H1 (cell line): ENCODE results near the gene MYO1D. TPM values are rescaled to one million over a fixed set of nuclear protein-coding genes. Genes with fewer than 3 reads are reported as not detected.

ENCODE experiments used
- CTCF ChIA-PET: fragments of 300-600 bp; sonication (Branson Sonifier 250); formaldehyde crosslinking; loops from one replicate; lab custom pipeline; 2021; ENCODE audit not compliant: partially characterized antibody; lab: Charles Lee
- POLR2A ChIA-PET: fragments of 300-600 bp; sonication (Branson Sonifier 250); formaldehyde crosslinking; loops from one replicate; lab custom pipeline; 2021; ENCODE audit warnings: inconsistent platforms; ENCODE audit not compliant: partially characterized antibody; lab: Charles Lee
- DNase-seq, 2 experiments: peaks; one replicate each; pipeline versions ENCODE4 v3.0.0 to v3.0.0-alpha.2; 2010 to 2022; ENCODE audit warnings: low spot score in 2 of 2, low read depth in 1 of 2, mixed read lengths in 1 of 2
- FAIRE-seq: peaks from 2 replicates; lab custom pipeline; 2011; peaks lifted over from hg19 to GRCh38; lab: Jason Lieb, UNC
- H2AFZ ChIP-seq: 2 replicates; pipeline ENCODE4 v1.8.1; 2012; ENCODE audit warnings: low read length, inconsistent platforms
- H2AK5ac ChIP-seq: 2 replicates; pipeline ENCODE4 v1.6.1; 2013; ENCODE audit warnings: low read depth, low read length
- H2BK120ac ChIP-seq: replicated peaks from 2 replicates; pipeline ENCODE3; 2013; ENCODE audit warnings: low read depth, low read length, inconsistent platforms
- H2BK12ac ChIP-seq: 2 replicates; pipeline ENCODE4 v1.6.1; 2013; ENCODE audit warnings: low read depth, low read length
- H2BK15ac ChIP-seq: 2 replicates; pipeline ENCODE4 v1.6.1; 2013; ENCODE audit warnings: low read length
- H2BK20ac ChIP-seq: 2 replicates; pipeline ENCODE4 v1.6.1; 2013; ENCODE audit warnings: low read length
- H2BK5ac ChIP-seq: 2 replicates; pipeline ENCODE4 v1.6.1; 2013; ENCODE audit warnings: low read depth, low read length
- H3K14ac ChIP-seq: 2 replicates; pipeline ENCODE4 v1.6.1; 2013; ENCODE audit warnings: inconsistent platforms; ENCODE audit not compliant: insufficient read length
- H3K18ac ChIP-seq: 2 replicates; pipeline ENCODE4 v1.6.1; 2013; ENCODE audit warnings: low read length; ENCODE audit errors: extremely low read depth
- H3K23ac ChIP-seq: 2 replicates; pipeline ENCODE4 v1.6.1; 2013; ENCODE audit warnings: inconsistent platforms; ENCODE audit not compliant: insufficient read length
- H3K23me2 ChIP-seq: 2 replicates; pipeline ENCODE4 v1.6.1; 2013; ENCODE audit warnings: low read depth, low read length
- H3K27ac ChIP-seq: 2 replicates; pipeline ENCODE4 v1.6.1; 2011; ENCODE audit warnings: low read depth, low read length, inconsistent platforms
- H3K27me3 ChIP-seq, 4 experiments: replicated peaks in 1 of 4; 1 replicate in 1 of 4; 2 replicates in 3 of 4; pipeline versions ENCODE4 v1.6.1 to v1.8.1; 2011 to 2013; ENCODE audit warnings: low read length in 3 of 4, mild to moderate bottlenecking in 3 of 4, inconsistent platforms in 2 of 4, mixed read lengths in 2 of 4, moderate library complexity in 1 of 4; ENCODE audit not compliant: control insufficient read depth in 3 of 4, insufficient read depth in 3 of 4; ENCODE audit errors: extremely low read depth in 1 of 4
- H3K36me3 ChIP-seq, 4 experiments: 2 replicates each; pipeline versions ENCODE4 v1.6.1 to v1.8.1; 2011 to 2013; ENCODE audit warnings: mild to moderate bottlenecking in 4 of 4, low read length in 3 of 4, moderate library complexity in 2 of 4, control low read depth in 1 of 4, inconsistent platforms in 1 of 4; ENCODE audit not compliant: insufficient read depth in 4 of 4, control insufficient read depth in 2 of 4
- H3K4ac ChIP-seq: replicated peaks from 2 replicates; pipeline ENCODE3; 2013; ENCODE audit warnings: low read length, low read depth, mixed read lengths, inconsistent platforms; ENCODE audit not compliant: insufficient read length
- H3K4me1 ChIP-seq, 4 experiments: replicated peaks in 1 of 4; 1 replicate in 1 of 4; 2 replicates in 3 of 4; pipeline versions ENCODE4 v1.6.1 to v1.8.1; 2011 to 2013; ENCODE audit warnings: low read length in 3 of 4, inconsistent platforms in 2 of 4, mixed read lengths in 1 of 4; ENCODE audit not compliant: insufficient read depth in 4 of 4, control insufficient read depth in 3 of 4
- H3K4me2 ChIP-seq, 2 experiments: 2 replicates each; pipeline versions ENCODE4 v1.6.1 to v1.8.1; 2011 to 2013; ENCODE audit warnings: low read depth in 2 of 2, low read length in 2 of 2, control low read depth in 1 of 2, inconsistent platforms in 1 of 2, mild to moderate bottlenecking in 1 of 2; ENCODE audit not compliant: insufficient read depth in 1 of 2
- H3K4me3 ChIP-seq, 4 experiments: fragments of 200-600, 300-600 bp in 1 of 4; sonication (generic), shearing (Covaris generic), sonication (Bioruptor Twin) in 1 of 4; 2 replicates each; pipeline versions ENCODE4 v1.5.1 to v1.8.1; 2011 to 2016; ENCODE audit warnings: low read length in 4 of 4, low read depth in 3 of 4, control low read depth in 2 of 4, inconsistent platforms in 2 of 4, mild to moderate bottlenecking in 2 of 4, mixed read lengths in 1 of 4, moderate library complexity in 1 of 4; ENCODE audit not compliant: insufficient read depth in 2 of 4; ENCODE audit errors: extremely low read depth in 1 of 4
- H3K56ac ChIP-seq: replicated peaks from 2 replicates; pipeline ENCODE3; 2013; ENCODE audit warnings: low read depth, mild to moderate bottlenecking, mixed read lengths, low read length, inconsistent platforms; ENCODE audit not compliant: insufficient read length
- H3K79me1 ChIP-seq: 2 replicates; pipeline ENCODE4 v1.6.1; 2013; ENCODE audit warnings: low read depth, low read length, control low read depth
- H3K79me2 ChIP-seq, 2 experiments: 2 replicates each; pipeline versions ENCODE4 v1.6.1 to v1.8.1; 2012 to 2013; ENCODE audit warnings: low read length in 2 of 2, mild to moderate bottlenecking in 2 of 2, inconsistent platforms in 1 of 2; ENCODE audit not compliant: insufficient read depth in 2 of 2, control insufficient read depth in 1 of 2
- H3K9ac ChIP-seq, 4 experiments: replicated peaks in 1 of 4; 1 replicate in 1 of 4; 2 replicates in 3 of 4; pipeline versions ENCODE4 v1.6.1 to v1.8.1; 2011 to 2013; ENCODE audit warnings: low read depth in 3 of 4, low read length in 3 of 4, control low read depth in 2 of 4, mild to moderate bottlenecking in 2 of 4, moderate library complexity in 2 of 4, inconsistent platforms in 1 of 4; ENCODE audit errors: extremely low read depth in 1 of 4
- H3K9me3 ChIP-seq, 2 experiments: 2 replicates each; pipeline versions ENCODE4 v1.6.1 to v1.8.1; 2012 to 2013; ENCODE audit warnings: mild to moderate bottlenecking in 2 of 2, moderate library complexity in 2 of 2, control low read depth in 1 of 2, inconsistent platforms in 1 of 2, low read depth in 1 of 2, low read length in 1 of 2, mixed read lengths in 1 of 2; ENCODE audit not compliant: insufficient read depth in 2 of 2
- H4K20me1 ChIP-seq, 2 experiments: replicated peaks in 1 of 2; 2 replicates each; pipeline versions ENCODE3 to v1.8.1; 2011 to 2013; ENCODE audit warnings: inconsistent platforms in 2 of 2, low read length in 2 of 2, mild to moderate bottlenecking in 1 of 2; ENCODE audit not compliant: insufficient read depth in 2 of 2, control insufficient read depth in 1 of 2
- H4K5ac ChIP-seq: 2 replicates; pipeline ENCODE4 v1.6.1; 2013; ENCODE audit warnings: low read length, low read depth, mixed read lengths, inconsistent platforms; ENCODE audit not compliant: insufficient read length
- H4K8ac ChIP-seq: 2 replicates; pipeline ENCODE4 v1.8.0; 2013; ENCODE audit warnings: mild to moderate bottlenecking, moderate library complexity, low read length, inconsistent platforms; ENCODE audit not compliant: insufficient read depth; ENCODE audit errors: extremely low read depth
- H4K91ac ChIP-seq: replicated peaks from 2 replicates; pipeline ENCODE3; 2013; ENCODE audit warnings: low read length, mixed read lengths, inconsistent platforms; ENCODE audit not compliant: insufficient read length
- CHD2 ChIP-seq: IDR thresholded peaks from 2 replicates; pipeline ENCODE4 v1.6.1; 2012; ENCODE audit warnings: low read length, improper control_type of control experiment
- CTBP2 ChIP-seq: IDR thresholded peaks from 2 replicates; pipeline ENCODE4 v1.7.0; 2011; ENCODE audit warnings: borderline replicate concordance, mild to moderate bottlenecking, moderate library complexity, mixed read lengths, low read length; ENCODE audit not compliant: insufficient read depth, insufficient read length
- EP300 ChIP-seq, 2 experiments: IDR thresholded peaks; 1 replicate in 1 of 2; 2 replicates in 1 of 2; pipeline ENCODE4 v1.6.1; 2011 to 2012; ENCODE audit warnings: low read depth in 2 of 2, low read length in 2 of 2, mild to moderate bottlenecking in 2 of 2, borderline replicate concordance in 1 of 2, inconsistent platforms in 1 of 2, moderate library complexity in 1 of 2
- GABPA ChIP-seq: IDR thresholded peaks from 2 replicates; pipeline ENCODE4 v1.6.1; 2011; ENCODE audit warnings: mild to moderate bottlenecking, low read length, moderate library complexity, borderline replicate concordance; ENCODE audit not compliant: insufficient read depth
- KDM1A ChIP-seq: fragments of 200-600, 300-600 bp; sonication (generic); IDR thresholded peaks from 2 replicates; pipeline ENCODE4 v1.7.1; 2016; ENCODE audit warnings: mild to moderate bottlenecking, low read length, borderline replicate concordance
- KDM5A ChIP-seq: fragments of 200-600 bp; IDR thresholded peaks from 2 replicates; pipeline ENCODE4 v1.7.1; 2012; ENCODE audit warnings: mild to moderate bottlenecking, low read length, inconsistent platforms, mixed read lengths
- MAX ChIP-seq: IDR thresholded peaks from 2 replicates; pipeline ENCODE4 v1.6.1; 2012; ENCODE audit warnings: inconsistent platforms
- RNF2 ChIP-seq: fragments of 200-900, 300-1000 bp; sonication (generic); IDR thresholded peaks from 2 replicates; pipeline ENCODE4 v1.7.1; 2016; ENCODE audit warnings: borderline replicate concordance, low read depth, mild to moderate bottlenecking, antibody characterized with exemption, low read length; ENCODE audit not compliant: poor library complexity, severe bottlenecking; ENCODE audit errors: missing control alignments
- SUZ12 ChIP-seq: fragments of 200-600 bp; sonication (generic); IDR thresholded peaks from 2 replicates; pipeline ENCODE4 v1.6.1; 2012; ENCODE audit warnings: mild to moderate bottlenecking, inconsistent platforms, low read length, moderate library complexity, mixed read lengths
- TAF7 ChIP-seq: optimal IDR thresholded peaks from 2 replicates; pipeline ENCODE3; 2011; ENCODE audit warnings: low read depth, mild to moderate bottlenecking, inconsistent platforms, low read length, moderate library complexity, borderline replicate concordance
- USF2 ChIP-seq: IDR thresholded peaks from 2 replicates; pipeline ENCODE4 v1.6.1; 2011; ENCODE audit warnings: low read length, improper control_type of control experiment
- WGBS, 2 experiments: shearing (Covaris generic) in 1 of 2; methylation state at CpG; one replicate each; pipeline versions ENCODE4 v1.1.6 to v1.1.7; 2013 to 2015; ENCODE audit warnings: low lambda C conversion rate in 2 of 2, mixed read lengths in 2 of 2, inconsistent platforms in 1 of 2, low coverage in 1 of 2, missing lambda C conversion rate in 1 of 2; ENCODE audit not compliant: insufficient replicate concordance in 2 of 2, insufficient coverage in 1 of 2, insufficient read length in 1 of 2; ENCODE audit errors: extremely low coverage in 1 of 2, missing lambda C conversion rate in 1 of 2; 5-methylcytosine and 5-hydroxymethylcytosine counted together
- polyA plus RNA-seq, 7 experiments: library from polyadenylated mRNA; depleted of rRNA in 3 of 7; stranded (reverse) in 5 of 7; unstranded in 2 of 7; fragments of >200 nt in 5 of 7; fragments of 200-250 nt in 2 of 7; gene quantifications; 1 replicate in 5 of 7; 2 replicates in 1 of 7; 4 replicates in 1 of 7; pipeline versions ENCODE4 v1.2.1 to v1.2.3, GENCODE V29; 2011 to 2013; ENCODE audit warnings: missing spikeins in 2 of 7, mixed read lengths in 2 of 7
- total RNA-seq: library from RNA; stranded (reverse); fragmentation: NEBNext Ultra II Directional; extraction: Animal tissue kit (Norgen Biotek cat#: 25700); gene quantifications from 2 replicates; pipeline ENCODE4 v1.2.1, GENCODE V29; 2021

Gene MYO1D
- total and polyA plus RNA-seq, 2 of the 8 experiments (the other 6 are each of a cell fraction or from before 2014, with no cell fraction given) = 6.5 to 25.4 TPM

- no peak overlapping the region for H3K4me3 ChIP-seq
- H3K27ac ChIP-seq = no peak overlapping the region
- no peak overlapping the region for H4K91ac ChIP-seq
- no peak overlapping the region for H3K14ac ChIP-seq
- no peak overlapping the region for H2BK5ac ChIP-seq
- 30% methylated on average over 8 of the region's 8 CpGs; no CpG with 5 or more reads in 1 of the 2 experiments for WGBS, 2 experiments
- H2BK12ac ChIP-seq = no peak overlapping the region
- H3K4ac ChIP-seq = no peak overlapping the region
- no peaks in the 10 kb centered on the region for H3K9me3 ChIP-seq
- no peaks in the 10 kb centered on the region for H3K79me1 ChIP-seq
- no peak overlapping the region for H4K5ac ChIP-seq
- DNase-seq (peak; percentile 23 to 58), FAIRE-seq (peak; percentile 68)
- H4K8ac ChIP-seq = no peak overlapping the region
- H3K79me2 ChIP-seq = no peaks in the 10 kb centered on the region
- no peak overlapping the region for H2AK5ac ChIP-seq
- no peak overlapping the region for H2BK15ac ChIP-seq
- no peak overlapping the region for H3K23ac ChIP-seq
- H3K4me1 ChIP-seq = peaks cover 3 to 16% (median 14%) of the 10 kb centered on the region in 4 experiments
- H3K56ac ChIP-seq = no peak overlapping the region
- no peak overlapping the region for H2AFZ ChIP-seq
- POLR2A ChIA-PET = interaction anchor here (1.2 kb wide), 1 partner anchor 13 kb away, joined by 3 read pairs; no protein-coding TSS in a partner anchor
- H3K27me3 ChIP-seq = no peaks in the 10 kb centered on the region
- no peaks in the 10 kb centered on the region for H4K20me1 ChIP-seq
- no peak overlapping the region for H3K9ac ChIP-seq
- H2BK20ac ChIP-seq = no peak overlapping the region
- no peaks in the 10 kb centered on the region for H3K36me3 ChIP-seq
- CTCF ChIA-PET = interaction anchor here (1.5 to 1.8 kb wide), 2 partner anchors 10 to 17 kb away, joined by 4 to 6 read pairs; no protein-coding TSS in a partner anchor
- peak overlapping the region; percentile 2 to 21; a peak in 2 of 4 replicates for H3K4me2 ChIP-seq
- H2BK120ac ChIP-seq = no peak overlapping the region
- H3K18ac ChIP-seq = no peak overlapping the region
- peaks cover 2% of the 10 kb centered on the region; the same call in 1 of the 2 replicates for H3K23me2 ChIP-seq
- TF ChIP-seq CTBP2 (no peak), GABPA (no peak), USF2 (0 out of 2 replicates have a peak, but pooled peaks have one; percentile 6), MAX (0 out of 2 replicates have a peak, but pooled peaks have one; percentile 52), KDM5A (no peak), SUZ12 (no peak), EP300 (IDR thresholded peaks at IDR 0.05; ENCODE audit: borderline replicate concordance in 1 of 2, low read depth in 2 of 2, low read length in 2 of 2) (no peak), KDM1A (no peak), RNF2 (no peak), TAF7 (no peak), CHD2 (no peak)
Measured at GRCh38 chr17:32546031-32546444, 330.9 kb downstream of the MYO1D start.
